SU-DHL-6 (cell line): ENCODE data around the gene TGM3.

Experiments used
- CTCF ChIP-seq: fragments of 200-600 bp; sonication (generic); IDR thresholded peaks from one replicate; pipeline ENCODE4 v1.5.1; 2017; ENCODE audit warnings: antibody characterized with exemption, mild to moderate bottlenecking, low read length, moderate library complexity; ENCODE audit not compliant: insufficient read depth, poor library complexity, severe bottlenecking
- EZH2phosphoT487 ChIP-seq: fragments of 200-600 bp; sonication (generic), shearing (Covaris generic); conservative IDR thresholded peaks from 2 replicates; pipeline ENCODE4 v1.6.1; 2018; ENCODE audit warnings: mild to moderate bottlenecking, antibody characterized with exemption, low read length, moderate library complexity, mixed read lengths

- TF ChIP-seq CTCF (no peak), EZH2phosphoT487 (no peak)
These were observed 83.9 kb downstream of the TGM3 start for GRCh38 chr20:2379511-2380229.
